HCT116 (cell line): Measurements from ENCODE around the gene ADGRB3.

Experiments used
- ATF3 ChIP-seq: IDR thresholded peaks from 2 replicates; pipeline ENCODE4 v1.6.1; 2012
- CTCF ChIP-seq, 3 experiments: fragments of 200-600 bp in 1 of 3; sonication (generic) in 1 of 3; IDR thresholded peaks in 2 of 3; conservative IDR thresholded peaks in 1 of 3; 2 replicates each; pipeline ENCODE4 v1.5.1; 2012 to 2017; ENCODE audit warnings: low read depth in 2 of 3, low read length in 2 of 3, antibody characterized with exemption in 1 of 3, borderline replicate concordance in 1 of 3, control low read depth in 1 of 3, mild to moderate bottlenecking in 1 of 3, mixed read lengths in 1 of 3, mixed run types in 1 of 3, moderate library complexity in 1 of 3; ENCODE audit not compliant: insufficient read depth in 1 of 3
- ELF1 ChIP-seq: IDR thresholded peaks from 2 replicates; pipeline ENCODE4 v1.6.1; 2012; ENCODE audit warnings: low read depth, borderline replicate concordance
- EZH2 ChIP-seq: fragments of 200-600 bp; sonication (generic); IDR thresholded peaks from 2 replicates; pipeline ENCODE4 v1.6.1; 2017; ENCODE audit warnings: antibody characterized with exemption, mixed run types
- EZH2phosphoT487 ChIP-seq: fragments of 200-600 bp; IDR thresholded peaks from 2 replicates; pipeline ENCODE4 v1.6.1; 2018; ENCODE audit warnings: antibody characterized with exemption, borderline replicate concordance
- JUND ChIP-seq: IDR thresholded peaks from 2 replicates; pipeline ENCODE4 v1.6.1; 2012
- POLR2A ChIP-seq: IDR thresholded peaks from 2 replicates; pipeline ENCODE4 v1.7.0; 2011; ENCODE audit warnings: borderline replicate concordance; ENCODE audit not compliant: insufficient read depth, insufficient read length; ENCODE audit errors: extremely low read depth
- POLR2AphosphoS5 ChIP-seq: IDR thresholded peaks from 2 replicates; pipeline ENCODE4 v1.6.1; 2011; ENCODE audit warnings: mild to moderate bottlenecking, low read depth, low read length, moderate library complexity
- RAD21 ChIP-seq: IDR thresholded peaks from 2 replicates; pipeline ENCODE4 v1.6.1; 2012; ENCODE audit warnings: low read depth, mild to moderate bottlenecking
- SP1 ChIP-seq: IDR thresholded peaks from 2 replicates; pipeline ENCODE4 v1.6.1; 2012; ENCODE audit warnings: low read depth
- YY1 ChIP-seq: IDR thresholded peaks from 2 replicates; pipeline ENCODE4 v1.6.1; 2011; ENCODE audit warnings: low read length, low read depth, moderate library complexity, mild to moderate bottlenecking; ENCODE audit not compliant: insufficient replicate concordance; ENCODE audit errors: extremely low read depth
- ZNF274 ChIP-seq: fragments of 200-500 bp; sonication (Bioruptor generic); IDR thresholded peaks from 2 replicates; pipeline ENCODE4 v1.6.1; 2014; ENCODE audit warnings: mild to moderate bottlenecking, low read depth, low read length, inconsistent platforms

GRCh38 chr6:68709882-68710281 is 74.8 kb downstream of the ADGRB3 start:
- no peak for TF ChIP-seq CTCF (IDR thresholded peaks at IDR 0.05 in 2 of 3, conservative IDR thresholded peaks at IDR 0.05 in 1 of 3; ENCODE audit: borderline replicate concordance in 1 of 3, insufficient read depth in 1 of 3, low read depth in 2 of 3, low read length in 2 of 3)
- TF ChIP-seq POLR2AphosphoS5 = no peak
- no peak for TF ChIP-seq ATF3
- no peak for TF ChIP-seq ZNF274
- TF ChIP-seq JUND = no peak
- TF ChIP-seq SP1 = no peak
- no peak for TF ChIP-seq POLR2A
- TF ChIP-seq RAD21 = no peak
- TF ChIP-seq EZH2 = no peak
- no peak for TF ChIP-seq EZH2phosphoT487
- no peak for TF ChIP-seq ELF1
- no peak for TF ChIP-seq YY1
